HG03342 (cell line): ENCODE results near the gene CALM1.
"Not testable (repeated sequence)": the region's sequence is repeated elsewhere in the genome, so short reads cannot be mapped to it uniquely, and the experiment has no call there.

Source experiments
- ATAC-seq: cut with Tn5 transposase; IDR thresholded peaks from one replicate; pipeline ENCODE4 v1.9.1; 2021; ENCODE audit warnings: mild to moderate bottlenecking, moderate library complexity; ENCODE audit not compliant: unreplicated experiment

The CALM1 gene

DNA sequence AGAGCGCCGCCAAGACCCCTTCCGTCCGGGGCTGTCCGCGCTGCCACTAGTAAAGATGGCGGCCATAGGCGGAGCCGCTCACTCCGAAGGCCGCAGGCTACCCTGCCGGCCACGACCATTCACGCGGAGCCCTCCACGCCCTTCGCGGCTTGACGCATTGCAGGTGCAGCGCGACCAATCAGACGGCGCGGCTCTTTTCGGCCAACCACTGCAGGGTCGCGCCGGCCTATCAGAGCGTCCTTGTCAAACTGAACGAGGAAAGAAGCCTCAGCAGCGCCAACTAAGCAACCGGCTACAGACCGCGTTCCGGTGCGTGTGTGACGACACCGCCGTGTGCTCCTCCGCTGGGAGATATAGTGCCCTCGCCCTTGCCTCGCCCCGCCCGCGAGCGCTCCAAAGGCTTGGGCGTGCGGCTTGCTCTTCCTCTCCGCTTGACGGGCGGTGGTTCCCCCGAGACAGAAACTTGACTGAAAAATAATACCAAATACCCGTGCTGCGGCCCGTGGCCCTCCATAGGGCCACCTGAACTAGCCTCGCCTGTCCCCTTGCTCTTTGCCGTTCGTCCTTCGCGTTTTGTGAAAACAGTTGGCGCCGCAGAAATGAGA lies 13.6 kb upstream of the CALM1 start:
- peak; percentile 91 for ATAC-seq

DNA sequence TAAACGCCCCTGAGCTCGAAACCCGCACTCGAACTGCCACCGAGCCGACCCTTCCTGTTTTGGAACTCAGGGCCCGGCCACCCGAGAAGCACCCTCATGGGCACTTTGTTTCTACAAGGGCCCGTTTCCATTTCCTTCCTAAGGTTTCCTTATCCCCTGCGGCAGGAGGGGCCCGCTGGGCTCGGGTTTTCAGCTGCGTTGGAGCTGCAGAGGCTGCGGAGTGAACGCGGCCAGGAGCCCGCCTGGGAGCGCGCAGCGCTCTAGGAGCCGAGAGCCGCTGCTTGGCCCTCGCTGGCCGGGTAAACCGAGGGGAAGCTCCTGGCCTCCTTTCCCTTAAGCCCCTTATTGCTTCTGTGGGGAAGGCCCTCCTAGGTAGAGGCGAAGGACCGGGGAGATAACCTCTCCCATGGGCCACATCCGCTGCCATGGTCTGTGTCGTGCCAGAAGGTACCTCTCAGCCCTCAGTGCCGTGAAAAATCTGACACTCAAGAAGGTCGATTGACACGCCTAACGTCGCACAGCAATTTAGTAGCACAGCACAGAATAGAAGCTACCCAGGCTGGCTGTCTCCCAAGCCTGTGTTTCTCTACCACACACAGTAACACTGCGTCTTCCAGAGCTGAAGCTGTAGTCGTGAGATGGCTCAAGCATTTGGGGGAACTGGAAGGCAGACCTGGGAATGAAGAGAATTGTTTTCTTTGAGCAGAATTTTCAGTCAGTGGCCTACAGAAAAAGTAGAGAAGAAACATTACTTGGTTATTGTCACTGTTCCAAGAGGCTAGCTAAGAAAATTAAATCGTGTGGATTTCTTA lies 12.9 kb upstream of the CALM1 start:
- peak; percentile 20 for ATAC-seq

DNA sequence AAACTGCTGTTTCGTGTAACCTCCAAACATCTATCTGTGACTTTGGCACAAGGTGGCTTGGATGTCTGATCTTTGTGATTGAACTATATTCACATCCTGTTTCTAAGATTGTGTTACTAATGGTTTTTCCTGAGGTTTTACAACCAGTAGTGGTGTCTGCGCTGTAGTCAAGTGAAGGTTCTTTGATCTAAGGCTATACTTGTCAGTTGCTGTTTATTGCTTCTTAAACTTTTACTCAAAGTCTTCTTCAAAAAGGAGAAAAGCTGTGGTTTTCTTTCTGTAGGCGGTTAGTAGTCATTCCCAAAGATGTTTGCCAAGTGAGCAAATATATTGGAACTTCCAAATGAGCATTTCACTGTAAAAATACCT lies 12.3 kb upstream of the CALM1 start:
- ATAC-seq: no peak

DNA sequence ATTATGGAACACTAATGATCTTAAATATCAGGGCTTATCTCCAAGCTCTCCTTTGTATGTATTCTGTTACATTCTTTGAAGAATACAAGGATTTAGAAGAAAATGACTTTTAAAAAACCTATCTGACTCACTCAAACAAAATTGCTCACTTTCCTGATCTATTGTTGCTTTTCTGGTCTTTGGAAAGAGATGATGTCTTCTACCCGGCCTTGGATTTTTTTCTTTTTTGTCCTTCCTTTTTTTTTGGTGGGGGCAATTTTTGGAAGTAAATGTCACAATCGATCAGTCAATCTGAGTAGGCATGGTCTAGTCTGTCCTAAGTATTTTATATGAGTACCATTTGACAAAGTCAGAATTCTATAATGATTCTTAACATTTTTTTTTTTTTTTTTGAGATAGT lies 10.5 kb upstream of the CALM1 start:
- no peak for ATAC-seq

GRCh38 chr14:90387206-90387760 lies 9.5 kb upstream of the CALM1 start:
- ATAC-seq: no peak

DNA sequence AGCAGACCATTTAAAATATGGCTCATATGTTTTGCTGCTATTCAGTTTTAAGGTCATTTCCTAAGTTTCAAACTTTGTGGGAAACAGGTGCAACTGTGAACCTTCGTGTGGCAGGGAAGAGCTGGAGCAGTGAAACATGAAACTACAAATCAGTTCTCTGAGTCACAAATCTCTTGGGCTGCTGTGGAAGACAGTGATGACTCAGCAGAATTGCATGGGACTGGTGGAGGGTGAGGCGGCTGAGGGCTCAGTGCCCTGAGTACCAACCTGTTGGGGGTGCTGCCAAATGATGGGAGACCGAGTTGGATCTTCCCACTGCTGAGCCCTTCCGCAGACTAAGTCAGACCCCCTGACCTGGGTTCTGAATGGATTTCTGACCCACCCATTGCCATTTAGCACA lies 8.4 kb upstream of the CALM1 start:
- no peak for ATAC-seq

- ATAC-seq: no peak
Measured at GRCh38 chr14:90388982-90389381, 7.8 kb upstream of the CALM1 start.

GRCh38 chr14:90393966-90394365 lies 2.9 kb upstream of the CALM1 start:
- no peak for ATAC-seq

- ATAC-seq: not testable (repeated sequence)
Measured at GRCh38 chr14:90394782-90395181, 2.0 kb upstream of the CALM1 start.

DNA sequence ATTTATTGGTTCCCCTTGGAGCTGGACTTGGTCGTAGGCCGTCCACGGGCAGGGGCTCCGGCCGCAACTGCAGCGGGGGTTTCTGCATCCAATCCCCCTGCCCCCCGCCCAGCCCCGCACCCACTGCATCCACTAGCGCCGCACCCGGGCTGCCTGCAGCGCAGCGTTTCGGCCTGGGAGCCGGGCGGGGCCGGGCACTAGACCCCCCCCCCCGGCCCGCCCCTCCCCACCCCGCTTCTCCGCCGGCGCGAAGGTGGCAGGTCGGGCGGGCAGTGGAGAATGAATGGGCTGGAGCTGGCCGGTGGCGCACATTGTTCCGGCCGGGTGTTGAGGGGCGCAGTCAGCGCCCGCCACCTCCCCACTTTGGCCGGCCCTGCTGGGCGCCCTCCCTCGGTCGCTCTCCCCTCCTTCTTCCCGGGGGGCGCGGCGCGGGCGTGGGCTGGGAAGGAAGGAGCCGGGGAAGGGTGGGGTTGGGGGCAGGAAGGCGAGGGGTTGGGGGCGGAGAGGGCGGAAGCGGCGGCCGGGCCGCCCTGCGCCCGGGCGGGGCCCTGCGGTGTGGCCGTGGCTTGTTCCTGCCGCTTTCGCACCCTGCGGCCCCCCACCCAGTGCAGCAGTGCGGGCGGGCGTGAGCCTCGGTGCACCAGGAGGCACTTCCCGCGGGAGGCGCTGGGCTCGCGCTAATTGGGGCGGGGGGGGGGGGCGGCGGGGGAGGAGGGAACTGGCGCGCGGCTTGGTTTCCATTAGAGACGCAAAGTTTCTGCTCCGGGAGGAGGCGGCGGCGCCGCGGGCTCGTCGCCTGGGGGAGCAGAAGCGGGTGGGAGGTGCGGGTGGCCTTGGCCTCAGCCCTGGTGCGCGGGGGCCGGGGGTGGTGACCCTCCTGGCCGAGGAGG lies 841 bp downstream of the CALM1 start:
- peak; percentile 32 for ATAC-seq

GRCh38 chr14:90398315-90398839 lies 1.5 kb downstream of the CALM1 start:
- peak; percentile 23 for ATAC-seq

DNA sequence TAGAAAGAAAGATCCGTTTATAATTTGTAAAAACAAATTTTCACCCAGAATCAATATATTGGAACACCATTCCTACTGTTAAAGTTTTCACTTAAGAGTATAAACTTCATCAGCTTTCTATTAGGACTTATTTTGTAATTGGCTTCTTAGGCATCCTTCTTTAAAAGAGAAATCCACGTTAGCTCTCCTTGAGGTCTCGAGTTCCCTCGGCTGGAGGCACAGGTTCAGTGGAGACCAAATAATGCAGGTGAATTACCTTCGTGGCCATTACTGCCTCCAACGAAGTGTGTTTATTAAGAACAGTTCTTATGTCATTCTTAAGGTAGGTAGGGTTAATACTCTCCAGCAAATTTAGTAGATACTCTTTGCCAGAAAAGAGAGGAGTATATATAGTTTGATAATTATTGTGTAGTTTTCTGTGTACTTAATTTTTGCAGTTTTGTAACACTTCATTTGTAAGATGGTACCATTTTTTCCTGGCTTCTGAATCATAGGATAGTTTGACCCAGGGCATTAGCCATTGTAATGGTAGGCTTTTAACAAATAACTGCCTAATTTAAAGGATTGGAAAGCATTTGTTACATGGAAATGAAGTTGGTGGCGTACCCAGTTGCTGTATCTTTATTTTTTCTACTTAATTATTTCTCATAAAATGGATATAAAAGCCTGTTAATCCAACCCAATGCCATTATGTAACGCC lies 2.2 kb downstream of the CALM1 start:
- no peak for ATAC-seq

GRCh38 chr14:90399541-90400444 lies 3.0 kb downstream of the CALM1 start:
- peak; percentile 41 for ATAC-seq

DNA sequence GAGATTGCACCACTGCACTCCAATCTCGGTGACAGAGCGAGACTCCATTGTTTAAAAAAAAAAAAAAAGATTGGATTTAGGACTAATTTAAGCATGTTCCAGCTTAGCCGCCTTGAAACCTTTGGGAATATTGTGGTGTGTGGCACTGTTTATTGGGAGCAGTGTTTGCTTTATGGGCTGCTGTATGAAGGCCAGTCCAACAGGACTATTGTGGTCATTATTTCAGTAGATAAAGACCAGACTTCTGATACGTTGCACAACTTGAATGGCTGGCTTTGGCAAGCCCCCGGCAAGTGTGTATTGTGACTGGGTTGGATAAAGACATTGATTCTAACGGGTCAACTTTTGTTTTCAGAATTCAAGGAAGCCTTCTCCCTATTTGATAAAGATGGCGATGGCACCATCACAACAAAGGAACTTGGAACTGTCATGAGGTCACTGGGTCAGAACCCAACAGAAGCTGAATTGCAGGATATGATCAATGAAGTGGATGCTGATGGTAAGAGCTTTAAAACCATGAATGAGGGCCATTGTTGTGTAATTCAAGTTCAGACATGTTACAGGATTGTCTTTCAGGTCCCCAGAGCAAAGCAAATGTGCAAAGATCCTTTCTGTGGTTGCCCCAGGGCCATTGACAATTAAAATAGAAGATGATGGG lies 4.2 kb downstream of the CALM1 start:
- ATAC-seq: no peak

- ATAC-seq: no peak
Measured at GRCh38 chr14:90402016-90402415, 5.2 kb downstream of the CALM1 start.

GRCh38 chr14:90403065-90403464 lies 6.2 kb downstream of the CALM1 start:
- ATAC-seq: no peak

DNA sequence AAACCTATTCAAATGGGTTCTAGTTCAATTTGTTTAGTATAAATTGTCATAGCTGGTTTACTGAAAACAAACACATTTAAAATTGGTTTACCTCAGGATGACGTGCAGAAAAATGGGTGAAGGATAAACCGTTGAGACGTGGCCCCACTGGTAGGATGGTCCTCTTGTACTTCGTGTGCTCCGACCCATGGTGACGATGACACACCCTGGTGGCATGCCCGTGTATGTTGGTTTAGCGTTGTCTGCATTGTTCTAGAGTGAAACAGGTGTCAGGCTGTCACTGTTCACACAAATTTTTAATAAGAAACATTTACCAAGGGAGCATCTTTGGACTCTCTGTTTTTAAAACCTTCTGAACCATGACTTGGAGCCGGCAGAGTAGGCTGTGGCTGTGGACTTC lies 8.3 kb downstream of the CALM1 start:
- no peak for ATAC-seq

- ATAC-seq: no peak
Measured at GRCh38 chr14:90405755-90406154, 8.9 kb downstream of the CALM1 start.

GRCh38 chr14:90406384-90406798 lies 9.6 kb downstream of the CALM1 start:
- ATAC-seq: no peak
